DMS79 treated with DMSO at 0.1 percent for 48 hours (cell line): ENCODE data around the gene ACAT2.
"Not testable (repeated sequence)": the region's sequence is repeated elsewhere in the genome, so short reads cannot be mapped to it uniquely, and the experiment has no call there.

Experiments
- DNase-seq: peaks from one replicate; lab custom pipeline; 2025; lab: John Stamatoyannopoulos, UW

The ACAT2 gene

GRCh38 chr6:159730332-159730676, 31.5 kb upstream of the ACAT2 start:
- no peak for DNase-seq

- DNase-seq = not testable (repeated sequence)
Observed at GRCh38 chr6:159732550-159732949, 29.3 kb upstream of the ACAT2 start.

DNA sequence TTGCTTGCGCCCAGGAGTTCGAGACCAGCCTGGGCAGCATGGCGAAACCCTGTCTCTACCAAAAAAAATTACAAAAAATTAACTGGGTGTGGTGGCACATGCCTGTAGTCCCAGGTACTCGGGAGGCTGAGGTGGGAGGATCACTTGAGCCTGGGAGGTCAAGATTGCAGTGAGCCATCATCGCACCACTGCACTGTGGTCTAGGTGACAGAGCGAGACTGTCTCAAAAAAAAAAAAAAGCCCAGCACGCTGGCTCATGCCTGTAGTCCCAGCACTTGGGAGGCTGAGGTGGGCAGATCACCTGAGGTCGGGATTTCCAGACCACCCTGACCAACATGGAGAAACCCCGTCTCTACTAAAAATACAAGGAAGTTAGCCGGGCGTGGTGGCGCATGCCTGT, 28.4 kb upstream of the ACAT2 start:
- DNase-seq = not testable (repeated sequence)

- no peak for DNase-seq
Observed at GRCh38 chr6:159736908-159737307, 24.9 kb upstream of the ACAT2 start.

- no peak for DNase-seq
Observed at GRCh38 chr6:159739341-159739740, 22.5 kb upstream of the ACAT2 start.

GRCh38 chr6:159742165-159742564, 19.7 kb upstream of the ACAT2 start:
- no peak for DNase-seq

DNA sequence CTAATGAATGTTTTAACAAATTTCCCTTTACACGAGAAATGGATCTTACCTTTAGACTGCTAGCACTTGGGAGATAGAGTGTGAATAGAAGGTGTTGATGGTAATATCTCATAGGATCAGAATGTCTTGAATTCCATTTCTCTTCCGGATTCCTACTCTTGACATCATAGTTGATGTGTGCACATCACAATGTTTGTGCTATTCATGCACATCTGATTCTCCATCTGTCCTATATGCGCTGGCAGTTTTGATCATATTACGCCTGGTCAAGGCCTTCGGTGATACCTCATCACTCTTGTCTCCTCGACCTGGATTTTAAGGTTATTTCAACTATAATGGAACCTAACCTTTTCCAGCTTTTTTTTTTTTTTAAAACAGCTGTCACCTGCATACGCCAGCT, 16.8 kb upstream of the ACAT2 start:
- DNase-seq = no peak

DNA sequence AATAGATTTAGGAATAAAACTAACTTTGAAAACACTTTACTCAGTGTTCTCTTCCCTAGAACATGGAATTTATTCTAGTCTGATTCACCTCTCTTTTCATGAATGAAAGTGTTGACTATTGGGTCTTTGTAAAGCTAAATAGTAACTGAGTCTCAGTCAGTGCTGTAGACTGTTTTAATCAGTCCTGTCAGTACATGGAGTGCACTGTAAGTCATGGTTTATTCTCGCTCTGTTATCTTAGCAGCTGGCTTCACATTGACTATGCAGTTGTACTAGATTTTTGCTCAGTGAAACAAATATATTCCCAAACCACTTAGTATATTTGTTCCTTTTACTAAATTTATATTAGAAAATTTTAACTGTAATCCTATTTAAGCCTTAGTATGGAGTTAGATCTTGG, 15.1 kb upstream of the ACAT2 start:
- DNase-seq = no peak

DNA sequence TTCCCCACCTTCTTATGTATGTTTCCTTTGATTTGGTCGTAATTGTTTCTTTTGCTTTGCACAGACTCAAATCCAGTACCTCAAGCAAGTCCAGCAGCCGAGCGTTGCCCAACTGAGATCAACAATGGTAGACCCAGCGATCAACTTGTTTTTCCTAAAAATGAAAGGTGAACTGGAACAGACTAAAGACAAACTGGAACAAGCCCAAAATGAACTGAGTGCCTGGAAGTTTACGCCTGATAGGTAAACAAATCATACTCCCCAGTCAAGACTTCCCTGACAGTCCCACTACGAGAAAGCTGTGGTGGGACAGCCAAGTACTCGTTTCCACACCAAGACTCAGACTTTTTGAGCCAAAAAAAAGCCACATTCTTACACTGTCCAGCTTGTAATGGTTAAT, 13.7 kb upstream of the ACAT2 start:
- not testable (repeated sequence) for DNase-seq

GRCh38 chr6:159751448-159751847, 10.4 kb upstream of the ACAT2 start:
- no peak for DNase-seq

- DNase-seq = no peak
Observed at GRCh38 chr6:159753081-159753872, 8.6 kb upstream of the ACAT2 start.

DNA sequence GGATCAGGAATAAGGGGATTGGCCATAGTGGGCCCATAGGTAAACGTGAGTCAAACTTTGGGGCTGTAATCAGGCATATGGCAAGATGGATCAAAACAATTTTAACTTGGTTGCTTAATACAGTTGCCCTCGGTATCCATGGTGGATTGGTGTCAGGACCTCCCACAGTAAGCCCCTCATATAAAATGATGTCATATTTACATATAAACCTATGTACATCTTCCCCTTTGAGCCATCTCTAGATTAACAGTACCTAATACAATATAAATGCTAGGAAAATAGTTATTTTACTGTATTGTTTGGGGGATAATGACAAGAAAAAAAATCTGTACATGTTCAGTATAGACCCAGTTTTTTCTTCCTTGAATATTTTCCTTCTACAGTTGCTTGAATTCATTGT, 7.4 kb upstream of the ACAT2 start:
- DNase-seq = no peak

- peak; percentile 45 for DNase-seq
Observed at GRCh38 chr6:159754959-159755914, 6.6 kb upstream of the ACAT2 start.

- peak; percentile 90 for DNase-seq
Observed at GRCh38 chr6:159756508-159756907, 5.3 kb upstream of the ACAT2 start.

GRCh38 chr6:159758031-159759001, 3.5 kb upstream of the ACAT2 start:
- DNase-seq = no peak

GRCh38 chr6:159759645-159760044, 2.2 kb upstream of the ACAT2 start:
- DNase-seq = no peak

GRCh38 chr6:159760602-159761057, 1.2 kb upstream of the ACAT2 start:
- no peak for DNase-seq

GRCh38 chr6:159761129-159761872, 544 bp upstream of the ACAT2 start:
- DNase-seq = peak; percentile 51

DNA sequence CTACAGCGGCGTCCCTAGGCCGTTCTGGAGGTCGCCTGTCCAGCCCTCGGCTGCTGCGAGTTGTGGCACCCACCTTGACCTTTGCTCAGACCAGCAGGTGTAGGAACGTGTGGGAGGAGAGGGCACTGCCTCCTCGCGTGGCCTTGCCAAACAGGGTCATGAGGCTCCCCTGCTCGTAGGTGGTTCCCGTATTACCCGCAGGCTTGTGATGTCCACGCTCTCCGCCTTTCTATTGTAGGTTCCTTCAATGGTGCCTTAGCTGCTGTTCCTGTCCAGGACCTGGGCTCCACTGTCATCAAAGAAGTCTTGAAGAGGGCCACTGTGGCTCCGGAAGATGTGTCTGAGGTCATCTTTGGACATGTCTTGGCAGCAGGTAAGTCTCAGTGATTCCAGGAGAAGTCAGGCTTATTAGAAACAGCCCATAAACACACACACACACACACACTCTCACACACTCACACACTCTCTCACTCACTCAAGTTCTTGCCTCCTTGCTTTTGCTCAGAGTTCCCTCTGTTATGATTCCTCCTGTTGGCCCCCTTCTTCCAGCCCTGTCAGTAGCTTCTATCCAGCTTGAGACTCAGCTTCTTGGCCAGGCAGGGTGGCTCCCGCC, 942 bp downstream of the ACAT2 start:
- DNase-seq = no peak

DNA sequence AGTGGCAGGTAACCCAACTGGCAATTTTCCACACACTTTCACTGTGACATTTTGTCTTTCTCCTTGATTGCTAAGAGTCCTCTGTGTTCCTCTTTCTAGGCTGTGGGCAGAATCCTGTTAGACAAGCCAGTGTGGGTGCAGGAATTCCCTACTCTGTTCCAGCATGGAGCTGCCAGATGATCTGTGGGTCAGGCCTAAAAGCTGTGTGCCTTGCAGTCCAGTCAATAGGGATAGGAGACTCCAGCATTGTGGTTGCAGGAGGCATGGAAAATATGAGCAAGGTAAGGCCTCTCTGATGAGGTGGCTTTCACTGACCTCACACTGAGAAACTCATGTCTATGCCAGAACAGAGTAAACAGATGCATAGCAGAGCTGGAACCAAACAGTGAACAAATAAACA, 5.1 kb downstream of the ACAT2 start:
- DNase-seq = no peak

DNA sequence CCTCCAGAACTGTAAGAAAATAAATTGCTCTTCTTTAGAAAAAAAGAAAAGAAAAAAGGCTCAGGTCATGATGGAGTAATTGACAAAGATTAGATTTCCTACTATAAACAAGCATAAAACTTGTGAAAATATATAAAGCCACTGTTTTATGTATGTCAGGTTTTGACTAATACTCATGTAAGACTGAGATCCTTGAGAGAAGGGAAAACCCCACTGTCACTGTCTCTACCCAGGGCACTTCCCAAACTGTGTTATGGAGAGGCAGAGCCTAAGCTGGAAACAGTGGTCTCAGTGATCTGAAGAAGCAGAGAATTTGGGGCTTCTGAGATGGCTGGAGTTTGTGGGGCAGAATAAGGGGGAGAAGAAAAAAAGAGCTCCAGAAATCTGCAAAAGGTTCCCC, 7.6 kb downstream of the ACAT2 start:
- DNase-seq = no peak
